ENCODE data around the gene ST6GALNAC6.
"Not testable (repeated sequence)": the region's sequence is repeated elsewhere in the genome, so short reads cannot be mapped to it uniquely, and the experiment has no call there.

Gene ST6GALNAC6

GRCh38 chr9:127887792-127888191, 11.6 kb downstream of the ST6GALNAC6 start:
- DNase-seq, result no peak

GRCh38 chr9:127886401-127886972, 12.9 kb downstream of the ST6GALNAC6 start:
- no peak for DNase-seq

GRCh38 chr9:127885508-127886281, 13.7 kb downstream of the ST6GALNAC6 start:
- no peak for DNase-seq

- DNase-seq, result no peak
These were observed 14.4 kb downstream of the ST6GALNAC6 start for GRCh38 chr9:127884976-127885490.

- no peak for DNase-seq
These were observed 14.9 kb downstream of the ST6GALNAC6 start for GRCh38 chr9:127884427-127884911.

GRCh38 chr9:127883959-127884358, 15.4 kb downstream of the ST6GALNAC6 start:
- DNase-seq, result no peak

- not testable (repeated sequence) for DNase-seq
These were observed 17.7 kb downstream of the ST6GALNAC6 start for GRCh38 chr9:127881715-127882114.

GRCh38 chr9:127880143-127880542, 19.3 kb downstream of the ST6GALNAC6 start:
- DNase-seq, result no peak

GRCh38 chr9:127878652-127879390, 20.6 kb downstream of the ST6GALNAC6 start:
- DNase-seq, result no peak

GRCh38 chr9:127878001-127878651, 21.3 kb downstream of the ST6GALNAC6 start:
- no peak for DNase-seq

- DNase-seq, result no peak
These were observed 21.8 kb downstream of the ST6GALNAC6 start, which contains the start of gene AK1 for GRCh38 chr9:127877566-127877998. TSS of gene AK1 (minus strand) at chr9:127877675. CDS start at chr9:127874617, 3,058 bp downstream.

- no peak for DNase-seq
These were observed 22.4 kb downstream of the ST6GALNAC6 start for GRCh38 chr9:127876764-127877562.

GRCh38 chr9:127876026-127876763, 23.2 kb downstream of the ST6GALNAC6 start:
- no peak for DNase-seq

- no peak for DNase-seq
These were observed 24.0 kb downstream of the ST6GALNAC6 start for GRCh38 chr9:127875306-127875966.

GRCh38 chr9:127874301-127875221, 24.8 kb downstream of the ST6GALNAC6 start:
- DNase-seq, result no peak

- no peak for DNase-seq
These were observed 25.5 kb downstream of the ST6GALNAC6 start for GRCh38 chr9:127873886-127874285.

- no peak for DNase-seq
These were observed 26.1 kb downstream of the ST6GALNAC6 start for GRCh38 chr9:127873223-127873691.

- no peak for DNase-seq
These were observed 26.8 kb downstream of the ST6GALNAC6 start for GRCh38 chr9:127872369-127873222.

All from activated naive CD4-positive, alpha-beta T cell treated with anti-CD3 and anti-CD28 coated beads, Interleukin-2, amount 50 U/mL, for 16 hours (primary cell).